ENCODE measurements around the gene COG5.

Gene COG5

DNA sequence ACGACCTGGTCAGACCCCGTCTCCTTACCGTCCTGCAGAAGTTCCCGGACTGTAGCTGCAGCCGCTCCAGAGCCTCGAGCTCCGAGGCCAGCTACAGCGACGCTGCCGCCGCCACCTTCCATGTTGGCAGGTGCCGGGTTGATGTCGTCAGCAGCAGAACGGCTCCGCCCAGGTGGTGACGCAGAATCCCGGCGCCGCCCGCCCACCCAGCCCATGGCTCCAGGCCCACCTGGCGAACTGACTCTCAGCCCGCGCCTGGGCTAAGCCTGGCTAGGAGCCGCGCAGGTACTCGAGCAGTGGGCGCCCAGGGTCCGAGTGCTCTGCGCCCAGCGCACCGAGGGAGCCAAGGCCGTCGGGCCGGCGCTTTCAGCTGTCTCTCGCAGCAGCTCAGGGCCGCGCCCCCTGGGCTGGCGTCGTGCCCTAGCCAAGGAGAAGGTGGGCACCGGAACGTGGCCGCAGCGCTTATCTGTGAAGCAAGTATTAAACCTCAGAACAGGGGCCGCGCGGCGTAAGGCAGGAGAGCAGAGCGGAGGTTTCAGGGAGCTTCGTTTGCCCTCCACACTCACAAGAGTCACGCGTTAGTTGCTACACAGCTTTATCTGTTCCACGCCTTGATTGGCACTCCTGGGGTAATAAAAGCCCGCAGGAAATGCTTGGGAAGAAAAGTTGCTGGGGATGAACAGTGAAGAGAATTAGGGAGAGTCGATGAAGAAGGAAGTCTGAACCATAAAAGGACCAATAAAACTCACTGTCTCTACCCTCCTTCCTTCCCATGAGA, at the start of gene COG5, which contains the start of gene DUS4L:
TSS of gene COG5 (minus strand) at position 146 of the 778 bp plus-strand sequence. CDS start at position 122, 24 bp downstream.
TSS of gene DUS4L (plus strand) at position 197 of the 778 bp plus-strand sequence. CDS start 3,100 bp downstream, outside the sequence.
- DNase-seq = peak; percentile 76

- DNase-seq = no peak
Observed at GRCh38 chr7:107613439-107613838, 49.7 kb upstream of the COG5 start.

- DNase-seq = no peak
Observed at GRCh38 chr7:107610323-107610722, 46.6 kb upstream of the COG5 start.

- no peak for DNase-seq
Observed at GRCh38 chr7:107609811-107610261, 46.1 kb upstream of the COG5 start.

GRCh38 chr7:107606303-107606702, 42.6 kb upstream of the COG5 start:
- no peak for DNase-seq

DNA sequence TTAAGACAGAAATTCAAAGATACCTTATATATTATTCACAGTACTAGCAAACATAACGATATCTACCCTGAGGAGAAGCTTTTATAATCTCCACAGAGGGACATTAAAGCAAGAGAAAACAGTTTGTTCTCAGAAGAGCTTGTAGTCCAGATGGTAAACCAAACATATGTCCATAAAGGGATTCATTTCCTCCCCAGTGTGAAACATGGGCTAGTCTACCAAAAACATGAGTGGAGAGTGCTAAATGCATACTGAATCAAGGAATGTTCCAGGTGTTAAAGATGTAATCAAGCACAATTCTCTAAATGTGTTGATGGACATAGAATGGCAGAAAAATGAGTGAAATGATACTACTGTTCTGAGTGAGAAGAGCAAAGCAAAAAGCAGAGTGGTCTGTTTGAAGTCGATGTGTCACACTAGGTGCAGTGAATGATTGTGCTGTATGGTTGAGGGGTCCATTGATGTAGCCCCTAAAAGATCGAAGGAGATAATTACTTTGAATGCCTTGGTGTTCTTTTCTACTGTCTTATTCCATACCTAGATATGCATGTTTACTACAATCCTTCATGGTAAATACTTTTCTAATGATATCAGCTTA, 41.6 kb upstream of the COG5 start:
- no peak for DNase-seq

- no peak for DNase-seq
Observed at GRCh38 chr7:107600816-107601215, 37.1 kb upstream of the COG5 start.

GRCh38 chr7:107599262-107599661, 35.5 kb upstream of the COG5 start:
- no peak for DNase-seq

- DNase-seq = no peak
Observed at GRCh38 chr7:107597953-107598352, 34.2 kb upstream of the COG5 start.

DNA sequence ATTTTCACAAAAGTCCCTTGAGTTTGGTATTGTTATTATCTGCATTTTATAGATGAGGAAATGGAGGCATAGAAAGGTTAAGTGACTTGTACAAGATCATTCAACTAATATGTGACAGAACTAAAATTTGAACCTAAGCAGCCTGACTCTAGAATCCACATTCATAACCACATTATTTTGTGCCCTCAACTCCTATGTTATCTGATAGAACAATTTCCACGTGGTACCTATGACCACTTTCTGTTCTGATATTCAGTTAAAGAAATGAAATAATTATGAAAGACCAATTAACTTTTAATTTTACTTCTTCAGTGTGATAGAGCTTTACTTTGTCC, 33.8 kb upstream of the COG5 start:
- DNase-seq = no peak

DNA sequence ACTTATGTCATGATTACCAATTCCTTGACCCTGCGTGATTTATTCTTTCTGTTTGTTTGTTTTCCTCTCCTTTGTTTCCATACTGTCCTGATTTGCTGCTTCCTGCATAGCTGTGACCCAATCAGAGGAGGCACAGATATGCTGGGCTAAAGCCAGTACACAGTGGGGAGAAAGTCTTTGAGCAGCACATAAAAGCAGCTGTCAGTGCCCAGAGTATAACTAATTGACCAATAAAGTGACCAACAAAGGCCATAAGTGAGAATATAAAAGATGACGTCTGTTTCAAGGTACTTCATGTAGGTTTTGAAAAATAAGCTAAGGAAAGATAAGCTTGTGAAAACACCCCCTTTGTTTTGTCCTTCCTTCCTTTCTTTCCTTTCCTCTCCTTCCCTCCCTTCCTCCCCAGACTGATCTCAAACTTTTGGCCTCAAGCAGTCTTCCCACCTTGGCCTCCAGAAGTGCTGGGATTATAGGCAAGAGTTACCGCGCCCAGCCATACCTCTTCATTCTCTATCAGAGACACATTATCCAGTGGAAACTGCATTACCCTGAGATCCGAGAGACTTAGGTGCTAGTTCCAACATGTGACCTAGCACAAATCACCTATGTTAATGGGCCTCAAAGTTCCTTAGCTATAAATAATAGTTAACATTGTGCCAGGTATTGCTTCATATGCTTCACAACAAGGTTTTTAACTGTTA, 33.3 kb upstream of the COG5 start:
- DNase-seq = no peak

DNA sequence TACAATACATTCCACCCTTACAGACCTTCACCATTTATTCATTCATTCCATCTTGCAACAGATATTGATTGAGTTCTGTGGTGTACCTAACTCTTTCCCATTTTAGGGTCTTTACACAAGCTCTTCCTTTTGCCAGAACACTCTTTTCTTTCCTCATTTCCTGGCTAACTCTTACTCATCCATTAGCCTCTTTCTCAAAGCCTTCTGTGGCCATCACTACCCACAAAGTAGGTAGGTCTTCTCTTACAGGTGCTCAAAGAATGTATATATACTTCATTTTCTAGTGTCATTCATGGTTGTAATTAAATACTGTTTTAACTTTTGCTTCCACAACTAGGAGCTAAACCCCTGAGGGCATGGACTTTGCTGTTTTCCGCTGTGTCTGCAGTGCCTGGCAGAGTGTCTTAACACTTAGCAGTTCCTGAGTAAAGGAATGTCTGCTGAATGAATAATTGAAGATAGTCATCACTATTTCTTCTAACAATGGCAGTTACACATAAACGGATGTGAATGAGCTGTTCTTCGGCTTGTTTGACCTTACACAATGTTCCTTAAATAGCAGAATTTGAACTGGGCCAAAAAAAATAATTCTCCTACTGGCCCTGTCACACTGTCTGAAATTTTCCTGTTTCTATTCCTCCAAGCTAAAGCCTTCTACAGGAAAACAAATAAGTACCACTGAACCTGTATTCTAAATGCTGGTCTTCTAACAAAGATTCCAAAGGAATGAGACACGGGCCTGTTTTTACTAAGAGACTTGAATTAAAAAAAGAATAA, 31.4 kb upstream of the COG5 start:
- DNase-seq = no peak

DNA sequence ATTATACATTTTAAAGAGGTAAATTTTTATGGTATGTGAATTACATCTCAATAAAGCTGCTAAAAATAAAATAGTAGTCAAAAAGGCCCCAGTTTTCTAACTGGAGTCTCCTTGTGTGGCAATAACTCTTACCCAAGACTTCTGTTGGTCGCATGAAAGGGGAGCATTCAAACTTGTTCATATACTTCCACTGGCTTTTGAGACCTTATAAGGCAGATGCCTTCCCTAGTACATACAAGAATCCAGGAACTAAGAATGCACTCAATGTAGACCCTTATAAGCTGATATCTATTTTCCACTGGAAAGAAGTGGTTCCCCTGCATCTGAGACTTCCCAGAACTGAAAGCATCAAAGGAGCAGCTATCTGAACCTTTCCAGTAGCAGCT, 29.3 kb upstream of the COG5 start:
- DNase-seq = no peak

DNA sequence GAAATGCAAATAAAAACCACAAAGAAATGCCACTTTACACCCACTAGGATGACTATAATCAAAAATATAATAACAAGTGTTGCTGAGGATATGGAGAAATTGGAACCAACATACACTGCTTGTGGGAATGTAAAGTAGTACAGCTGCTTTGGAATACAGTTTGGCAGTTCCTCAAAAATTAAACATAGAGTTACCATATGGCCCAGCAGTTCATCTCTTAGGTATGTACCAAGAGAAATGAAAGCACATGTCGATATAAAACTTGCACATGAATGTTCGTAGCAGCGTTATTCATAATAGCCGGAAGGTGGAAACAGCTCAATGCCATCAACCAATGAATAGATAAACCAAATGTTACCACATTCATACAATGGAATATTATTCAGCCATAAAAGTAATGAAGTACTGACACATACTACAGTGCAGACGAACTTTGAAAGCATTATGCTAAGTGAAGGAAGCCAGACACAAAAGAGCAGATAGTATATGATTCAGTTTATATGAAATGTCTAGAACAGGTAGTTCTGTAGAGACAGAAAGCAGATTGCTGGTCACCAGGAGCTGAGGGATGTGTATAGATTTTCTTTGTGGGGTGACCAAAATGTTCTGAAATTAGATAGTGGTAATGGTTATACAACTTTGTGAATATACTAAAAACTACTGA, 28.8 kb upstream of the COG5 start:
- no peak for DNase-seq

- DNase-seq = no peak
Observed at GRCh38 chr7:107591421-107591820, 27.7 kb upstream of the COG5 start.

GRCh38 chr7:107588529-107589130, 24.9 kb upstream of the COG5 start:
- DNase-seq = no peak

DNA sequence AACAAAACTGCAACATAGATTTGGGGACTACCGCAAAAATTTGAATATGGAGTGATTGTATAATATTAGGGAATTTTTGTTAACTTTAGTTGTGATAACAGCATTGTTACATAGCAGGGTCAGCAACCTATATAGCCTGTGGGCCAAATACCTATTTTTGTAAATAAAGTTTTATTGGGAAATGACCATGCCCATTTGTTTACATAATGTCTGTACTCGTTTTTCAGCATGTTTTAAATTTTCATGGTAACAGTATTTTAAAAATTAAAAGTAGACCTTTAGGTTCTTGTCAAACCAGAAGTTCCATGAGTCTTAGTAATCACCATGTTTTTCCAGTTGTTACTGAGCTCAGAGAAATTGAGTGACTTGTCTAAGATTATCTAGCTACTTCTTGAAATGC, 21.0 kb upstream of the COG5 start:
- DNase-seq = no peak

DNA sequence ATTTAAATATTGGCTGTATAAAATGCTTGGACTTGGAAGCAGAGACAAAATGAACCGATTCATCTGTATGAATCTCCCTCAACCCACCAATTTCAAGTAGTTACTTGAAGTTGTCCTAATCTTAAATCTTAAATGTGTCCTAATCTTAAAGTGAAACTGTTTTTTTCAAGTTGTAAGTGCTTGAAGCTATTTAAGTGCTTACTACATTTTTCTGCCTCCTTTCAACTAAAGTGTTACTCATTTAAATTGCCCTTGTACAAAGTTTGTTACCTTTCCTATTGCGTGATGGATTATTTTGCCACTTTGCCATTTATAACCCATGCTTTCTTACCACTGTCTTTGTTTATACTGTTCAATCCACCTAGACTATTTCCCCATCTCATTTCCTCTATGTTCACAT, 19.2 kb upstream of the COG5 start:
- DNase-seq = no peak

- no peak for DNase-seq
Observed at GRCh38 chr7:107581387-107582013, 17.8 kb upstream of the COG5 start.

GRCh38 chr7:107580716-107581383, 17.1 kb upstream of the COG5 start:
- DNase-seq = no peak
